Activated CD4-positive, alpha-beta memory T cell treated with anti-CD3 and anti-CD28 coated beads, Interleukin-2, amount 10 ng/mL, durations not matched to agents 7 days and 5 days (primary cell): ENCODE results near the gene ETV5. TPM values are rescaled to one million over a fixed set of nuclear protein-coding genes. Genes with fewer than 3 reads are reported as not detected.

Experiments
- CTCF ChIA-PET: fragments of 350-600 bp; sonication (Branson Sonifier 250); formaldehyde crosslinking; loops from one replicate; lab custom pipeline; 2021; ENCODE audit warnings: antibody characterized with exemption, inconsistent platforms; lab: Charles Lee
- POLR2A ChIA-PET: fragments of 350-600 bp; sonication (Branson Sonifier 250); formaldehyde crosslinking; loops from one replicate; lab custom pipeline; 2021; ENCODE audit warnings: antibody characterized with exemption; lab: Charles Lee
- DNase-seq: peaks from one replicate; pipeline ENCODE4 v3.0.0-alpha.2; 2020
- H3K27ac Mint-ChIP-seq: one replicate; pipeline ENCODE4 v1.8.0; 2021; ENCODE audit warnings: mild to moderate bottlenecking, mixed read lengths
- H3K27me3 Mint-ChIP-seq: one replicate; pipeline ENCODE4 v1.8.0; 2021; ENCODE audit warnings: mixed read lengths
- H3K36me3 Mint-ChIP-seq: one replicate; pipeline ENCODE4 v1.8.0; 2021; ENCODE audit warnings: low read depth, mixed read lengths
- H3K4me1 Mint-ChIP-seq: one replicate; pipeline ENCODE4 v1.8.0; 2021; ENCODE audit warnings: mixed read lengths
- H3K4me3 Mint-ChIP-seq: one replicate; pipeline ENCODE4 v1.8.0; 2021; ENCODE audit warnings: mild to moderate bottlenecking, mixed read lengths
- H3K9me3 Mint-ChIP-seq: one replicate; pipeline ENCODE4 v1.8.0; 2021; ENCODE audit warnings: mixed read lengths
- total RNA-seq, 2 experiments: library from RNA; stranded (reverse); gene quantifications; one replicate each; pipeline ENCODE4 v1.2.3, GENCODE V29; 2021

Gene ETV5
- 1 to 10 TPM; 2.5 to 3.3 TPM for total RNA-seq

- POLR2A ChIA-PET = interaction anchor here (1.4 to 1.5 kb wide), 2 partner anchors 458 to 674 kb away, joined by 4 to 5 read pairs; partner anchors contain the start of genes EIF4A2 and TBCCD1
Observed at GRCh38 chr3:186108941-186109865, at the start of gene ETV5. ETV5 (minus strand) TSS chr3:186109089; CDS start chr3:186105868, 3,221 bp downstream.

GRCh38 chr3:186154641-186155040, 45.8 kb upstream of the ETV5 start:
- no peak overlapping the region for H3K4me3 Mint-ChIP-seq
- no peak for DNase-seq
- ChIA-PET POLR2A (no interaction called here), CTCF (no interaction called here)
- H3K27me3 Mint-ChIP-seq = peaks cover 33% of the 10 kb centered on the region
- H3K36me3 Mint-ChIP-seq = peaks cover 2% of the 10 kb centered on the region
- H3K4me1 Mint-ChIP-seq = peaks cover 19% of the 10 kb centered on the region
- H3K27ac Mint-ChIP-seq = no peak overlapping the region
- no peaks in the 10 kb centered on the region for H3K9me3 Mint-ChIP-seq

More at GRCh38 chr3:186108941-186109865, at the start of gene ETV5:
- DNase-seq = peak; percentile 96
- peaks cover 38% of the 10 kb centered on the region for H3K4me1 Mint-ChIP-seq
- CTCF ChIA-PET = interaction anchor here (1.1 to 1.5 kb wide), 2 partner anchors 151 to 166 kb away, joined by 3 to 4 read pairs; no protein-coding TSS in a partner anchor
- peaks cover 2% of the 10 kb centered on the region for H3K36me3 Mint-ChIP-seq
- H3K4me3 Mint-ChIP-seq = peak within 1 kb of the TSS; percentile 77
- H3K9me3 Mint-ChIP-seq = no peaks in the 10 kb centered on the region
- peaks cover 83% of the 10 kb centered on the region for H3K27me3 Mint-ChIP-seq
- no peak within 1 kb of the TSS for H3K27ac Mint-ChIP-seq

- peaks cover 19% of the 10 kb centered on the region for H3K4me1 Mint-ChIP-seq
- peaks cover 41% of the 10 kb centered on the region for H3K27me3 Mint-ChIP-seq
- H3K4me3 Mint-ChIP-seq = no peak overlapping the region
- no peaks in the 10 kb centered on the region for H3K9me3 Mint-ChIP-seq
- no peak for DNase-seq
- POLR2A ChIA-PET = no interaction called here
- peaks cover 2% of the 10 kb centered on the region for H3K36me3 Mint-ChIP-seq
- CTCF ChIA-PET = no interaction called here
- H3K27ac Mint-ChIP-seq = no peak overlapping the region
Observed at GRCh38 chr3:186152889-186153292, 44.0 kb upstream of the ETV5 start.

- no peak overlapping the region for H3K4me3 Mint-ChIP-seq
- ChIA-PET CTCF (no interaction called here), POLR2A (no interaction called here)
- peaks cover 2% of the 10 kb centered on the region for H3K36me3 Mint-ChIP-seq
- H3K27ac Mint-ChIP-seq = no peak overlapping the region
- DNase-seq = no peak
- peaks cover 19% of the 10 kb centered on the region for H3K4me1 Mint-ChIP-seq
- no peaks in the 10 kb centered on the region for H3K9me3 Mint-ChIP-seq
- peaks cover 45% of the 10 kb centered on the region for H3K27me3 Mint-ChIP-seq
Observed at GRCh38 chr3:186152361-186152798, 43.5 kb upstream of the ETV5 start.

- DNase-seq = no peak
- ChIA-PET POLR2A (no interaction called here), CTCF (no interaction called here)
- Mint-ChIP-seq H3K4me1 (peaks cover 19% of the 10 kb centered on the region), H3K27ac (peak overlapping the region; percentile 7), H3K36me3 (peaks cover 2% of the 10 kb centered on the region), H3K9me3 (no peaks in the 10 kb centered on the region), H3K27me3 (peaks cover 50% of the 10 kb centered on the region), H3K4me3 (no peak overlapping the region)
Observed at GRCh38 chr3:186151077-186151971, 42.4 kb upstream of the ETV5 start.

- Mint-ChIP-seq H3K27ac (no peak overlapping the region), H3K27me3 (peaks cover 52% of the 10 kb centered on the region), H3K9me3 (no peaks in the 10 kb centered on the region), H3K36me3 (peaks cover 2% of the 10 kb centered on the region), H3K4me3 (no peak overlapping the region), H3K4me1 (peaks cover 19% of the 10 kb centered on the region)
- ChIA-PET POLR2A (no interaction called here), CTCF (no interaction called here)
- no peak for DNase-seq
Observed at GRCh38 chr3:186150041-186150830, 41.3 kb upstream of the ETV5 start.

GRCh38 chr3:186149319-186149960, 40.6 kb upstream of the ETV5 start:
- no peak for DNase-seq

GRCh38 chr3:186144257-186144656, 35.4 kb upstream of the ETV5 start:
- peaks cover 44% of the 10 kb centered on the region for H3K27me3 Mint-ChIP-seq
- POLR2A ChIA-PET = no interaction called here
- no peak overlapping the region for H3K27ac Mint-ChIP-seq
- H3K4me1 Mint-ChIP-seq = no peaks in the 10 kb centered on the region
- no peaks in the 10 kb centered on the region for H3K9me3 Mint-ChIP-seq
- no peaks in the 10 kb centered on the region for H3K36me3 Mint-ChIP-seq
- CTCF ChIA-PET = no interaction called here
- DNase-seq = no peak
- no peak overlapping the region for H3K4me3 Mint-ChIP-seq

More at GRCh38 chr3:186149319-186149960, 40.6 kb upstream of the ETV5 start:
- H3K4me1 Mint-ChIP-seq = peaks cover 19% of the 10 kb centered on the region
- H3K27me3 Mint-ChIP-seq = peaks cover 58% of the 10 kb centered on the region
- ChIA-PET POLR2A (no interaction called here), CTCF (no interaction called here)
- no peaks in the 10 kb centered on the region for H3K9me3 Mint-ChIP-seq
- H3K27ac Mint-ChIP-seq = no peak overlapping the region
- H3K4me3 Mint-ChIP-seq = no peak overlapping the region
- peaks cover 2% of the 10 kb centered on the region for H3K36me3 Mint-ChIP-seq

GRCh38 chr3:186143250-186143649, 34.4 kb upstream of the ETV5 start:
- DNase-seq = no peak
- H3K4me3 Mint-ChIP-seq = no peak overlapping the region
- H3K36me3 Mint-ChIP-seq = no peaks in the 10 kb centered on the region
- H3K9me3 Mint-ChIP-seq = no peaks in the 10 kb centered on the region
- POLR2A ChIA-PET = no interaction called here
- CTCF ChIA-PET = no interaction called here
- H3K27ac Mint-ChIP-seq = no peak overlapping the region
- H3K4me1 Mint-ChIP-seq = no peaks in the 10 kb centered on the region
- H3K27me3 Mint-ChIP-seq = peaks cover 48% of the 10 kb centered on the region

- Mint-ChIP-seq H3K4me3 (no peak overlapping the region), H3K27ac (no peak overlapping the region), H3K36me3 (no peaks in the 10 kb centered on the region), H3K9me3 (no peaks in the 10 kb centered on the region), H3K4me1 (no peaks in the 10 kb centered on the region), H3K27me3 (peaks cover 47% of the 10 kb centered on the region)
- ChIA-PET CTCF (interaction anchor here (1.0 kb wide), 1 partner anchor 199 kb away, joined by 3 read pairs; no protein-coding TSS in a partner anchor), POLR2A (no interaction called here)
- no peak for DNase-seq
Observed at GRCh38 chr3:186142393-186142932, 33.6 kb upstream of the ETV5 start.

GRCh38 chr3:186141790-186142189, 32.9 kb upstream of the ETV5 start:
- CTCF ChIA-PET = interaction anchor here (1.0 kb wide), 1 partner anchor 199 kb away, joined by 3 read pairs; no protein-coding TSS in a partner anchor
- H3K27me3 Mint-ChIP-seq = peaks cover 44% of the 10 kb centered on the region
- H3K9me3 Mint-ChIP-seq = no peaks in the 10 kb centered on the region
- no peak for DNase-seq
- H3K27ac Mint-ChIP-seq = no peak overlapping the region
- H3K4me1 Mint-ChIP-seq = no peaks in the 10 kb centered on the region
- H3K36me3 Mint-ChIP-seq = no peaks in the 10 kb centered on the region
- POLR2A ChIA-PET = no interaction called here
- no peak overlapping the region for H3K4me3 Mint-ChIP-seq
